K562 (cell line): ENCODE measurements around the gene SAMD15. TPM values are rescaled to one million over a fixed set of nuclear protein-coding genes. Genes with fewer than 3 reads are reported as not detected.

Source experiments
- ATAC-seq: fragments of 200-7000 bp; cut with Tn5 transposase; 3 replicates; pipeline ENCODE4 v1.9.1; 2020; ENCODE audit warnings: moderate library complexity
- BruUV-seq: library from RNA; stranded (reverse); fragments of 400-500 nt; replicated peaks from 2 replicates; lab custom pipeline; 2021; lab: Mats Ljungman, UMichigan
- CTCF ChIA-PET: fragments of 300-600 bp; formaldehyde crosslinking; extraction: SDS; loops from one replicate; lab custom pipeline; 2021; ENCODE audit warnings: low intra/inter-chr PET ratio; lab: Yijun Ruan, JAX
- POLR2A ChIA-PET: fragments of 300-600, 350-650 bp; sonication (Branson Sonifier 250); formaldehyde crosslinking; extraction: SDS; loops from one replicate; lab custom pipeline; 2021; ENCODE audit warnings: antibody characterized with exemption, inconsistent platforms; lab: Yijun Ruan, JAX
- DNase-seq, 4 experiments: peaks; one replicate each; pipeline versions ENCODE4 v3.0.0 to v3.0.0-alpha.2; 2011 to 2018; ENCODE audit warnings: low spot score in 3 of 4, mixed read lengths in 3 of 4; ENCODE audit errors: extremely low read depth in 1 of 4
- FAIRE-seq: peaks from 2 replicates; lab custom pipeline; 2011; peaks lifted over from hg19 to GRCh38; lab: Jason Lieb, UNC
- H2AFZ ChIP-seq: 2 replicates; pipeline ENCODE4 v1.6.0; 2011; ENCODE audit warnings: low read depth, low read length, control low read depth, inconsistent platforms
- H3K27ac ChIP-seq: fragments of 200-600 bp; 3 replicates; pipeline ENCODE4 v1.8.0; 2011; ENCODE audit warnings: low read depth, mild to moderate bottlenecking, control low read depth, inconsistent platforms, low read length, moderate library complexity, mixed read lengths; ENCODE audit errors: extremely low read depth
- H3K27me3 ChIP-seq, 2 experiments: fragments of 300-600 bp in 1 of 2; 2 replicates in 1 of 2; 3 replicates in 1 of 2; pipeline versions ENCODE4 v1.6.0 to v1.8.0; 2011; ENCODE audit warnings: inconsistent platforms in 2 of 2, low read length in 2 of 2, mild to moderate bottlenecking in 1 of 2, mixed read lengths in 1 of 2, moderate library complexity in 1 of 2; ENCODE audit not compliant: control insufficient read depth in 2 of 2, insufficient read depth in 2 of 2
- H3K36me3 ChIP-seq: fragments of 300-600 bp; 3 replicates; pipeline ENCODE4 v1.8.0; 2011; ENCODE audit warnings: mild to moderate bottlenecking, low read length, inconsistent platforms; ENCODE audit not compliant: control insufficient read depth, insufficient read depth
- H3K4me1 ChIP-seq, 2 experiments: fragments of 200-600 bp in 1 of 2; replicated peaks in 1 of 2; 2 replicates in 1 of 2; 3 replicates in 1 of 2; pipeline versions ENCODE4 v1.5.1 to v1.8.0; 2011; ENCODE audit warnings: inconsistent platforms in 2 of 2, low read length in 2 of 2, mild to moderate bottlenecking in 1 of 2, mixed read lengths in 1 of 2, moderate library complexity in 1 of 2; ENCODE audit not compliant: control insufficient read depth in 2 of 2, insufficient read depth in 2 of 2
- H3K4me2 ChIP-seq: 2 replicates; pipeline ENCODE4 v1.6.1; 2011; ENCODE audit warnings: low read length, control low read depth, inconsistent platforms, mixed read lengths; ENCODE audit not compliant: insufficient read depth
- H3K4me3 ChIP-seq: fragments of 200-600 bp; sonication (generic), shearing (Covaris generic); 2 replicates; pipeline ENCODE4 v1.5.1; 2016; ENCODE audit warnings: control low read depth, inconsistent platforms
- H3K79me2 ChIP-seq: fragments of 200-600 bp; 3 replicates; pipeline ENCODE4 v1.8.0; 2011; ENCODE audit warnings: low read length, inconsistent platforms; ENCODE audit not compliant: control insufficient read depth, insufficient read depth
- H3K9ac ChIP-seq, 2 experiments: 2 replicates each; pipeline versions ENCODE4 v1.6.0 to v1.6.1; 2011; ENCODE audit warnings: low read depth in 2 of 2, low read length in 2 of 2, control low read depth in 1 of 2, inconsistent platforms in 1 of 2, mild to moderate bottlenecking in 1 of 2, mixed read lengths in 1 of 2; ENCODE audit not compliant: insufficient read depth in 1 of 2
- H3K9me1 ChIP-seq: one replicate; pipeline ENCODE4 v1.6.0; 2011; ENCODE audit warnings: inconsistent platforms, mild to moderate bottlenecking, low read length, moderate library complexity; ENCODE audit not compliant: control insufficient read depth, insufficient read depth
- H3K9me3 ChIP-seq: replicated peaks from 2 replicates; pipeline ENCODE4 v1.5.1; 2011; ENCODE audit warnings: low read depth, low read length, inconsistent platforms; ENCODE audit not compliant: control insufficient read depth, insufficient read depth
- H4K20me1 ChIP-seq: replicated peaks from 2 replicates; pipeline ENCODE4 v1.6.1; 2011; ENCODE audit warnings: low read length, inconsistent platforms, mixed read lengths; ENCODE audit not compliant: control insufficient read depth, insufficient read depth
- CBFB ChIP-seq: sonication (generic); formaldehyde crosslinking; IDR thresholded peaks from 2 replicates; pipeline ENCODE4 v1.4.0; 2020; ENCODE audit warnings: mild to moderate bottlenecking, missing genetic modification reagents
- CEBPG ChIP-seq, 3 experiments: fragments of 200-800 bp in 1 of 3; sonication (Bioruptor generic) in 1 of 3; sonication (generic) in 1 of 3; formaldehyde crosslinking in 1 of 3; IDR thresholded peaks in 2 of 3; conservative IDR thresholded peaks in 1 of 3; 2 replicates each; pipeline versions ENCODE4 v1.6.1 to v1.8.0; 2016 to 2022; ENCODE audit warnings: missing compliant biosample characterization in 2 of 3, missing genetic modification characterization in 2 of 3, mild to moderate bottlenecking in 1 of 3, missing genetic modification reagents in 1 of 3
- KAT8 ChIP-seq: fragments of 450-650 bp; IDR thresholded peaks from 2 replicates; pipeline ENCODE4 v1.6.1; 2016; ENCODE audit warnings: low read depth, mild to moderate bottlenecking
- LARP7 ChIP-seq: fragments of 450-650 bp; IDR thresholded peaks from 2 replicates; pipeline ENCODE4 v1.6.1; 2016
- MCM5 ChIP-seq: fragments of 450-650 bp; IDR thresholded peaks from 2 replicates; pipeline ENCODE4 v1.6.1; 2016; ENCODE audit warnings: low read depth
- MTA3 ChIP-seq: fragments of 450-650 bp; formaldehyde crosslinking; IDR thresholded peaks from 2 replicates; pipeline ENCODE4 v1.6.1; 2017; ENCODE audit warnings: mild to moderate bottlenecking, borderline replicate concordance
- NFE2 ChIP-seq: IDR thresholded peaks from 2 replicates; pipeline ENCODE4 v1.6.1; 2014; ENCODE audit warnings: antibody characterized with exemption, low read depth
- SIRT6 ChIP-seq: IDR thresholded peaks from one replicate; pipeline ENCODE4 v1.6.1; 2012; ENCODE audit warnings: low read depth, mild to moderate bottlenecking, control low read depth, inconsistent platforms, low read length, moderate library complexity
- U2AF2 ChIP-seq: fragments of 200-400 bp; formaldehyde crosslinking; optimal IDR thresholded peaks from 2 replicates; pipeline ENCODE3; 2017; ENCODE audit warnings: low read depth, mild to moderate bottlenecking, low read length
- ZNF263 ChIP-seq: sonication (generic); formaldehyde crosslinking; IDR thresholded peaks from 2 replicates; pipeline ENCODE4 v1.8.0; 2022; ENCODE audit warnings: mild to moderate bottlenecking, missing genetic modification reagents, borderline replicate concordance
- ZNF41 ChIP-seq: fragments of 250-450 bp; sonication (Bioruptor Pico); conservative IDR thresholded peaks from 2 replicates; pipeline ENCODE4 v1.4.0; 2020; ENCODE audit warnings: mild to moderate bottlenecking
- WGBS: fragments of 100-300 bp; shearing (Covaris generic); methylation state at CpG from one replicate; pipeline ENCODE4 v1.1.6; 2016; ENCODE audit warnings: low coverage, mixed read lengths; ENCODE audit not compliant: insufficient coverage; ENCODE audit errors: missing lambda C conversion rate; 5-methylcytosine and 5-hydroxymethylcytosine counted together
- in situ Hi-C: fragments of 300-500 bp; cut with MboI; formaldehyde crosslinking; loops from 4 replicates; pipeline ENCODE4 v1.15.0; 2018; ENCODE audit warnings: inconsistent platforms, mixed read lengths
- intact Hi-C: fragments of 100-400 bp; cut with micrococcal nuclease; formaldehyde crosslinking; loops from 2 replicates; pipeline ENCODE4 v1.14.2; 2022
- polyA plus RNA-seq, 8 experiments: library from polyadenylated mRNA; depleted of rRNA in 4 of 8; stranded (reverse) in 5 of 8; unstranded in 3 of 8; fragments of >200 nt; fragmentation: Nextera tagmentation in 2 of 8; fragmentation: Illumina TruSeq in 1 of 8; extraction: Ambion mirVana in 2 of 8; extraction: Trizol in 1 of 8; gene quantifications; 2 replicates each; pipeline versions ENCODE4 v1.2.1 to v1.2.3, GENCODE V29; 2011 to 2014; ENCODE audit warnings: inconsistent platforms in 1 of 8, missing spikeins in 1 of 8
- total RNA-seq, 7 experiments: library from RNA; depleted of rRNA in 6 of 7; stranded (reverse); fragments of >200 nt in 6 of 7; fragmentation: Illumina TruSeq in 2 of 7; extraction: Trizol in 2 of 7; gene quantifications; 2 replicates each; pipeline versions ENCODE4 v1.2.1 to v1.2.3, GENCODE V29; 2011 to 2021; ENCODE audit warnings: low replicate concordance in 1 of 7
- TF ChIP-seq, protein P1 (sequence below), 2 experiments: fragments of 450-650 bp in 1 of 2; sonication (generic) in 1 of 2; formaldehyde crosslinking in 1 of 2; IDR thresholded peaks in 1 of 2; conservative IDR thresholded peaks in 1 of 2; 2 replicates each; pipeline versions ENCODE4 v1.6.1 to v1.8.1; 2016 to 2023; ENCODE audit warnings: mild to moderate bottlenecking in 2 of 2, moderate library complexity in 2 of 2, inconsistent platforms in 1 of 2, missing genetic modification reagents in 1 of 2

SAMD15 gene
- total and polyA plus RNA-seq, 9 of the 15 experiments (the other 6 are each of a cell fraction or from before 2014, with no cell fraction given) = 0.18 to 0.54 (median 0.25) TPM

DNA sequence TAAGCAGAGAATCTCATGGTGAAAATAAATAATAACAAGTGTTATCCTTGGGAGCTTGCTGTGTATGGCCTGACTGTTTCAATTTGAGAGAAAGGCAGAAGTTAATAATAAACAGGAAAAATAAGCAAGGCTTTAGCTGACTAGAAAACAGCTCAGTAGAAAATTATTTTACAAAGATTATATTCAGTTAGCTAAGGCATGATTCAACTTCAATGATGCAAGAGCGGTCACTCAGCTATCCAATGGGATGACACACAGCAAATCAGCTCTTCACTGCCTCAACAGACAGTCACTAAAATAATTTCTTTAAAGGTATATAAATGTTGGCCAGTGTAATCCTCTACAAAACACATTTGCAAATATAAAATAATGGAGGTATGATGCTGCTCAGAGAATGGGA is 37.8 kb upstream of the SAMD15 start:
- CTCF ChIA-PET = no interaction called here
- intact Hi-C loops = no loop called here
- no peaks in the 10 kb centered on the region for H3K9me1 ChIP-seq
- no peak overlapping the region for H3K9ac ChIP-seq
- H3K4me2 ChIP-seq = no peak overlapping the region
- FAIRE-seq (no peak), DNase-seq (no peak), ATAC-seq (no peak)
- WGBS = 100% methylated on average over 1 of the region's 1 CpG
- no peak overlapping the region for H3K27ac ChIP-seq
- POLR2A ChIA-PET = interaction anchor here (1.4 kb wide), 1 partner anchor 10 kb away, joined by 3 read pairs; no protein-coding TSS in a partner anchor
- H4K20me1 ChIP-seq = no peaks in the 10 kb centered on the region
- in situ Hi-C loops = no loop called here
- H3K4me3 ChIP-seq = no peak overlapping the region
- BruUV-seq = no TSS peak
- H3K9me3 ChIP-seq = no peaks in the 10 kb centered on the region
- no peak overlapping the region for H2AFZ ChIP-seq
- no peaks in the 10 kb centered on the region for H3K27me3 ChIP-seq
- TF ChIP-seq MTA3 = no peak
- no peak for TF ChIP-seq ZNF263 (CRISPR knock-in tag)
- TF ChIP-seq U2AF2 = no peak
- no peak for TF ChIP-seq NFE2
- TF ChIP-seq, protein P1, sequence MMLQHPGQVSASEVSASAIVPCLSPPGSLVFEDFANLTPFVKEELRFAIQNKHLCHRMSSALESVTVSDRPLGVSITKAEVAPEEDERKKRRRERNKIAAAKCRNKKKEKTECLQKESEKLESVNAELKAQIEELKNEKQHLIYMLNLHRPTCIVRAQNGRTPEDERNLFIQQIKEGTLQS (IDR thresholded peaks at IDR 0.05) = 0 out of 2 replicates have a peak, but pooled peaks have one; percentile 9
- TF ChIP-seq, protein P1 (CRISPR knock-in tag; conservative IDR thresholded peaks at IDR 0.05) = no peak
- TF ChIP-seq SIRT6 = no peak
- no peak for TF ChIP-seq KAT8
- TF ChIP-seq LARP7 = no peak
- TF ChIP-seq CEBPG (CRISPR knock-in tag; IDR thresholded peaks at IDR 0.05) = no peak
- TF ChIP-seq CEBPG (tag; conservative IDR thresholded peaks at IDR 0.05 in 1 of 2, IDR thresholded peaks at IDR 0.05 in 1 of 2) = peak in 1 of 2 experiments; percentile 47; a peak in 1 of 4 replicates
- TF ChIP-seq MCM5 = no peak
- TF ChIP-seq CBFB (CRISPR knock-in tag) = no peak
- no peak for TF ChIP-seq ZNF41 (CRISPR knock-in tag)
- H3K4me1 ChIP-seq = peaks cover 0 to 13% of the 10 kb centered on the region in 2 experiments; a peak in 3 of 5 replicates
- H3K79me2 ChIP-seq = no peaks in the 10 kb centered on the region
- H3K36me3 ChIP-seq = peaks cover 29% of the 10 kb centered on the region; the same call in 2 of the 3 replicates
